NCI-H82 treated with DMSO at 0.1 percent for 48 hours (cell line): Measurements from ENCODE around the gene ZNF670.
"Not testable (repeated sequence)": the region's sequence is repeated elsewhere in the genome, so short reads cannot be mapped to it uniquely, and the experiment has no call there.

Experiments used
- DNase-seq: peaks from one replicate; lab custom pipeline; 2025; ENCODE audit not compliant: unreplicated experiment; lab: John Stamatoyannopoulos, UW

The ZNF670 gene

DNA sequence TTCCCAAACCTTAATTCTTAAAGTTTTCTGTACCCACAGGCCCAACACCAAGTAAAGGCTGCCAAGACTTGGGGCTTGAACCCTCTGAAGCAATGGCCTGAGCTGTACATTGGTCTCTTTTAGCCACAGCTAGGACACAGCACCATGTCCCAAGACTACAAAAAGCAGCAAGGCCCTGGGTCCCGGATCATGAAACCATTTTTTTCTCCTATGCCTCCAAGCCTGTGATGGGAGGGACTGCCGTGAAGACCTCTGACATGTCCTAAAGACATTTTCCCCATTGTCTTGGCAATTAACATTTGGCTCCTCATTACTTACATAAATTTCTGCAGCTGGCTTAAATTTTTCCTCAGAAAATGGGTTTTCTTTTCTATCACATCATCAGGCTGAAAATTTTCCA is 30.9 kb downstream of the ZNF670 start:
- DNase-seq: no peak

DNA sequence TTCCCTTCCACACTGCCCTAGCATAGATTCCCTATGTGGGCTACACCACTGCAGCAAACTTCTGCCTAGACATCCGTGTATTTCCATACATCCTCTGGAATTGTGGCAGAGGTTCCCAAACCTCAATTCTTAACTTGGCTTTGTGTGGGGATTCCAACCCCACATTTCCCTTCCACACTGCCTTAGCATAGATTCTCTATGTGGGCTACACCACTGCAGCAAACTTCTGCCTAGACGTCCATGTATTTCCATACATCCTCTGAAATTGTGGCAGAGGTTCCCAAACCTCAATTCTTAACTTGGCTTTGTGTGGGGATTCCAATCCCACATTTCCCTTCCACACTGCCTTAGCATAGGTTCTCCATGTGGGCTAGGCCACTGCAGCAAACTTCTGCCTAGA is 31.4 kb downstream of the ZNF670 start:
- no peak for DNase-seq

DNA sequence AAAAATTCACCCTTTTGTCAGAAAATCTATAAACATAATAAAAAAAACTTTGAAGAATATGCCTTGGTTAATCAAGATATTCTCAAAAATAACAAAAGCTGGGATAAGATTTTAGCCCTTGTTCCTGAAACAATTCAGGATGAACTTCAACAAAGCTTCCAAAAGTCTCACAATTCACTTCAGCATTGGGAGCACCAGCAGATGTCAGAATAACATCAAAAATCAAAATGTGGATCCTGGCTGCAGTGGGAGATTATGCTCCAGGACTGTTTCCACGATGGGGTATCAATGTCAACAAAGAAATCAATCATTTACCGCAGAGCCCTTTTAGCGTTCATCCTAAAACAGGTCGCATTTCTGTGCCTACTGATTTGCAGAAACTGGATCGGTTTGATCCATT is 35.2 kb downstream of the ZNF670 start:
- no peak for DNase-seq

DNA sequence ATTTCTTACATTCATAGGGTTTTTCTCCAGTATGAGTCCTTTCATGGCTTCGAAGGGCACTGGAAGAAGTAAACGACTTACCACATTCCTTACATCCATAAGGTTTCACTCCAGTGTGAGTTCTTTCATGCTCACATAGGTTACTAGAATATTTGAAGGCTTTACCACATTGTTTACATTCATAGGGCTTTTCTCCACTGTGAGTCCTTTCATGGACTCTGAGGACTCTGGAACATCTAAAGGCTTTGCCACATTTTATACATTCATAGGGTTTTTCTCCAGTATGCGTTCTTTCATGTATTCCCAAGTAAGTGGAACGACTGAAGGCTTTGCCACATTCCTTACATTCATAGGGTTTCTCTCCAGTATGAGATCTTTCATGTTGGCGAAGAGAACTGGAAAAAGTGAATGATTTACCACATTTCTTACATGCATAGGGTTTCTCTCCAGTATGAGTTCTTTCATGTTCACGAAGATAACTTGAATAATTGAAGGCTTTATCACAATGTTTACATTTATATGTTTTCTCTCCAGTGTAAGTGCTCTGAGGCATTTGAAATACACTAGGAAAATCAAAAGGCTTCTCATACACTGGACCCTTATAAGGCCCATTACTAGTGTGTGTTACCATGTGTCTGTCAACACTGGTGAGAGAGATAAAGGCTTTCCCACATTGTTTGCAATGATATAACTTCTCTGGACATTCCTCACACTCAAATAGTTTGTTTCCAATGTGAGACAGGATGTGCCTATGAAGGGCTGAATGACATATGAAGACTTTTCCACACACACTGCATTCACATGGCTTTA is 40.9 kb downstream of the ZNF670 start:
- DNase-seq: no peak

DNA sequence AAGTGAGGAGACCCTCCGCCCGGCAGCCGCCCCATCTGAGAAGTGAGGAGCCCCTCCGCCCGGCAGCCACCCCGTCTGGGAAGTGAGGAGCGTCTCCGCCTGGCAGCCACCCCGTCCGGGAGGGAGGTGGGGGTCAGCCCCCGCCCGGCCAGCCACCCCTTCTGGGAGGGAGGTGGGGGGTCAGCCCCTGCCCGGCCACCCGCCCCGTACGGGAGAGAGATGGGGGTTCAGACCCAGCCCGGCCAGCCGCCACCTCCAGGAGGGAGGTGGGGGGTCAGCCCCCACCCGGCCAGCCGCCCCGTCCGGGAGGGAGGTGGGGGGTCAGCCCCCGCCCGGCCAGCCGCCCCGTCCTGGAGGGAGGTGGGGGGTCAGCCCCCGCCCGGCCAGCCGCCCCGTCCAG is 46.3 kb downstream of the ZNF670 start:
- DNase-seq: not testable (repeated sequence)
